ENCODE data around the gene CCL1.

GRCh38 chr17:34351096-34351495 lies 11.9 kb downstream of the CCL1 start:
- TF ChIP-seq CTCF (IDR thresholded peaks at IDR 0.05) (no peak), POLR2A (IDR thresholded peaks at IDR 0.05) (no peak)

Data from body of pancreas (tissue), 4 donors.